ENCODE measurements around the gene PLEKHA4. TPM values are rescaled to one million over a fixed set of nuclear protein-coding genes. Genes with fewer than 3 reads are reported as not detected.

The PLEKHA4 gene
- total and polyA plus RNA-seq, 9 of the 15 experiments (the other 6 are each of a cell fraction or from before 2014, with no cell fraction given), result 0.07 to 30.8 (median 11.4) TPM

- Histone ChIP-seq H3K4me1 (replicated peaks in 1 of 2; ENCODE audit: control insufficient read depth in 2 of 2, insufficient read depth in 2 of 2, low read length in 2 of 2) (peaks cover 3 to 24% of the 10 kb centered on the region in 2 experiments; a peak in 4 of 5 replicates), H2AFZ (ENCODE audit: low read depth, low read length) (no peak overlapping the region), H3K27me3 (ENCODE audit: control insufficient read depth in 2 of 2, insufficient read depth in 2 of 2, low read length in 2 of 2) (no peaks in the 10 kb centered on the region), H3K9me3 (replicated peaks; ENCODE audit: control insufficient read depth, insufficient read depth, low read depth, low read length) (no peaks in the 10 kb centered on the region), H3K4me3 (no peak overlapping the region), H3K27ac (ENCODE audit: extremely low read depth, low read depth, low read length) (no peak overlapping the region), H4K20me1 (replicated peaks; ENCODE audit: control insufficient read depth, insufficient read depth, low read length) (no peaks in the 10 kb centered on the region), H3K4me2 (ENCODE audit: insufficient read depth, low read length) (no peak overlapping the region), H3K79me2 (ENCODE audit: control insufficient read depth, insufficient read depth, low read length) (no peaks in the 10 kb centered on the region), H3K36me3 (ENCODE audit: control insufficient read depth, insufficient read depth, low read length) (peaks cover 16% of the 10 kb centered on the region; the same call in 1 of the 3 replicates), H3K9ac (ENCODE audit: insufficient read depth in 1 of 2, low read depth in 2 of 2, low read length in 2 of 2) (no peak overlapping the region; a peak in 1 of 4 replicates), H3K9me1 (ENCODE audit: control insufficient read depth, insufficient read depth, low read length) (no peaks in the 10 kb centered on the region)
- POLR2A ChIA-PET, result interaction anchor here (0.6 to 2.7 kb wide), 7 partner anchors 11 to 171 kb away, joined by 4 to 18 read pairs (median 6); partner anchors contain the start of gene BCAT2
- ATAC-seq, result no peak
- no TSS peak for BruUV-seq (replicated peaks)
- in situ Hi-C loops (cut with MboI), result loop anchor here (10.0 kb wide), 1 partner anchor 428 kb away; no protein-coding TSS in a partner anchor
- WGBS (ENCODE audit: insufficient coverage, low coverage, missing lambda C conversion rate), result 93% methylated on average over 12 of the region's 20 CpGs
- TF ChIP-seq PRPF4 (IDR thresholded peaks at IDR 0.05; ENCODE audit: insufficient read depth, low read depth, low read length, poor library complexity, severe bottlenecking), result no peak
- TF ChIP-seq EHMT2 (IDR thresholded peaks at IDR 0.05), result no peak
- no peak for TF ChIP-seq LEF1 (IDR thresholded peaks at IDR 0.05)
- no peak for TF ChIP-seq ZBTB43 (CRISPR knock-in tag; IDR thresholded peaks at IDR 0.05)
- no peak for TF ChIP-seq HDAC1 (IDR thresholded peaks at IDR 0.05)
- no peak for TF ChIP-seq EP400 (IDR thresholded peaks at IDR 0.05)
- no peak for TF ChIP-seq RNF219 (CRISPR knock-in tag; IDR thresholded peaks at IDR 0.05)
- TF ChIP-seq ZNF511 (CRISPR knock-in tag; IDR thresholded peaks at IDR 0.05), result no peak
- TF ChIP-seq PHB2 (IDR thresholded peaks at IDR 0.05; ENCODE audit: low read depth), result no peak
- no peak for TF ChIP-seq CSDE1 (IDR thresholded peaks at IDR 0.05)
- TF ChIP-seq POLR2G (IDR thresholded peaks at IDR 0.05; ENCODE audit: low read depth, low read length), result peak; percentile 64
- no peak for TF ChIP-seq DEAF1 (CRISPR knock-in tag; IDR thresholded peaks at IDR 0.05)
- TF ChIP-seq RBFOX2 (IDR thresholded peaks at IDR 0.05; ENCODE audit: low read depth, low read length), result peak; percentile 42
- TF ChIP-seq RFX5 (IDR thresholded peaks at IDR 0.05; ENCODE audit: low read depth, low read length), result no peak
- DNase-seq (ENCODE audit: extremely low read depth in 1 of 4, low spot score in 3 of 4), result peak in 2 of 4 experiments; percentile 7 to 10
- intact Hi-C loops (cut with micrococcal nuclease), result no loop called here
- no peak for FAIRE-seq
- CTCF ChIA-PET (ENCODE audit: low intra/inter-chr PET ratio), result interaction anchor here (0.6 to 3.0 kb wide), 3 partner anchors 40 to 46 kb away, joined by 3 to 28 read pairs (median 12); partner anchors contain the start of gene HSD17B14
These were observed 71.9 kb downstream of the PLEKHA4 start for GRCh38 chr19:48796298-48797083.
